Right lobe of liver (tissue), 4 donors: Measurements from ENCODE around the gene NRXN2.

Experiments
- CTCF ChIP-seq, 4 donors: fragments of 200-600 bp in 3 of 4; fragments of 450-650 bp in 1 of 4; IDR thresholded peaks; one replicate each; pipeline versions ENCODE4 v1.5.1 to v1.8.0; 2016 to 2022; ENCODE audit warnings: antibody characterized with exemption in 4 of 4, mild to moderate bottlenecking in 2 of 4
- POLR2A ChIP-seq: fragments of 450-650 bp; IDR thresholded peaks from one replicate; pipeline ENCODE4 v1.6.1; 2017; ENCODE audit warnings: antibody characterized with exemption, mild to moderate bottlenecking
- donor health status: DM: no; HTN: no; CAD: no.
- donor health status: DM: no; HTN: no; CAD: no.
- donor health status: DM: no; HTN: yes; CAD: no.

- TF ChIP-seq CTCF (IDR thresholded peaks at IDR 0.05) (no peak), POLR2A (no peak)
These were observed 19.3 kb upstream of the NRXN2 start for GRCh38 chr11:64742087-64742888.
